Mesendoderm (in vitro differentiated cells): ENCODE data around the gene PLOD1.

ENCODE experiments used
- DNase-seq: peaks from one replicate; pipeline ENCODE4 v3.0.0; 2013
- H2AK5ac ChIP-seq: 2 replicates; pipeline ENCODE4 v1.6.1; 2013; ENCODE audit warnings: low read length, inconsistent platforms
- H2BK120ac ChIP-seq: 2 replicates; pipeline ENCODE4 v1.6.1; 2013; ENCODE audit warnings: low read depth, mild to moderate bottlenecking, low read length, moderate library complexity, mixed read lengths
- H2BK15ac ChIP-seq: replicated peaks from 2 replicates; pipeline ENCODE4 v1.6.1; 2013; ENCODE audit warnings: low read depth, mild to moderate bottlenecking, moderate library complexity
- H2BK5ac ChIP-seq: 2 replicates; pipeline ENCODE4 v1.6.1; 2013; ENCODE audit warnings: low read length, inconsistent platforms
- H3K18ac ChIP-seq: 2 replicates; pipeline ENCODE4 v1.6.1; 2013; ENCODE audit warnings: mild to moderate bottlenecking, low read length, mixed read lengths
- H3K23ac ChIP-seq: one replicate; pipeline ENCODE4 v1.6.1; 2013; ENCODE audit warnings: low read length
- H3K27ac ChIP-seq: 2 replicates; pipeline ENCODE4 v1.5.1; 2013; ENCODE audit warnings: low read depth, mild to moderate bottlenecking, inconsistent platforms, low read length, moderate library complexity
- H3K27me3 ChIP-seq: 2 replicates; pipeline ENCODE4 v1.6.1; 2013; ENCODE audit warnings: low read length, control low read depth, mild to moderate bottlenecking, inconsistent platforms; ENCODE audit not compliant: insufficient read depth, poor library complexity
- H3K36me3 ChIP-seq: 2 replicates; pipeline ENCODE4 v1.6.1; 2013; ENCODE audit warnings: low read length, inconsistent platforms; ENCODE audit not compliant: control insufficient read depth, insufficient read depth
- H3K4ac ChIP-seq: one replicate; pipeline ENCODE4 v1.6.1; 2013; ENCODE audit warnings: low read depth, mild to moderate bottlenecking, low read length, moderate library complexity
- H3K4me1 ChIP-seq: 2 replicates; pipeline ENCODE4 v1.6.1; 2013; ENCODE audit warnings: low read depth, low read length, inconsistent platforms; ENCODE audit not compliant: control insufficient read depth
- H3K4me2 ChIP-seq: 2 replicates; pipeline ENCODE4 v1.6.1; 2013; ENCODE audit warnings: low read length
- H3K4me3 ChIP-seq: 2 replicates; pipeline ENCODE4 v1.5.1; 2013; ENCODE audit warnings: mild to moderate bottlenecking, low read length
- H3K56ac ChIP-seq: one replicate; pipeline ENCODE4 v1.6.1; 2013; ENCODE audit warnings: low read length
- H3K79me1 ChIP-seq: 2 replicates; pipeline ENCODE4 v1.6.1; 2013; ENCODE audit warnings: low read length, inconsistent platforms
- H3K79me2 ChIP-seq: 2 replicates; pipeline ENCODE4 v1.6.1; 2013; ENCODE audit warnings: mild to moderate bottlenecking, low read length; ENCODE audit not compliant: control insufficient read depth, insufficient read depth
- H3K9ac ChIP-seq: 2 replicates; pipeline ENCODE4 v1.6.1; 2013; ENCODE audit warnings: low read length, inconsistent platforms
- H4K5ac ChIP-seq: one replicate; pipeline ENCODE4 v1.6.1; 2013; ENCODE audit warnings: low read length
- H4K8ac ChIP-seq: one replicate; pipeline ENCODE4 v1.6.1; 2013; ENCODE audit warnings: low read depth, mild to moderate bottlenecking, control low read depth, low read length, moderate library complexity
- WGBS: extraction: QIAGEN DNeasy Blood & Tissue Kit; methylation state at CpG from one replicate; pipeline ENCODE4 v1.1.7; 2013; ENCODE audit warnings: low lambda C conversion rate, missing lambda C conversion rate; ENCODE audit not compliant: insufficient coverage; ENCODE audit errors: extremely low coverage; 5-methylcytosine and 5-hydroxymethylcytosine counted together

Gene PLOD1

DNA sequence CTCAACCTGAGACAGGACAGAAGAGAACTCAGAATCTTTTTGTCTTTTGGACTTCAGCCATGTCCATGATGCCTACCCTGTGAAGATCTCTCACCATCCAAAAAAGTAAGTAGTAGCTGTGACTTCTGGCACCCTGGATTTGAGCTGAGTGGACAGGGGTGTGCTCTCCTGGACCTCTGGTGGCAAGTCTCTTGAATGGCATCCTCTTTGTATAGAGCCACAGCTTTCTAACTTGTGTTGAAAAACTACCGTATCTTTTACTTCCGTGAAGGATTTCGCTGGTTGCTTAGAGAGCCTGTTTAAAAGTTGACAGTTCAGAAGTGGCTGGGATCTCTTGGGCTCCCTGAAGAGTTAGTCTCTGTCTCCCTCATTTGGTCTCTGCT is 47.5 kb downstream of the PLOD1 start:
- Histone ChIP-seq H3K27me3 (no peaks in the 10 kb centered on the region), H3K4me2 (no peak overlapping the region), H2BK120ac (no peak overlapping the region), H3K23ac (no peak overlapping the region), H3K27ac (no peak overlapping the region), H3K56ac (no peak overlapping the region), H3K9ac (no peak overlapping the region), H3K4me3 (no peak overlapping the region), H4K8ac (no peak overlapping the region), H3K4ac (no peak overlapping the region), H3K18ac (no peak overlapping the region), H4K5ac (no peak overlapping the region), H3K79me1 (peaks cover 24% of the 10 kb centered on the region), H2AK5ac (no peak overlapping the region), H3K79me2 (peaks cover 37% of the 10 kb centered on the region), H3K36me3 (peaks cover 9% of the 10 kb centered on the region), H2BK15ac (no peak overlapping the region), H3K4me1 (no peaks in the 10 kb centered on the region), H2BK5ac (no peak overlapping the region)
- WGBS, result no CpG with 5 or more reads among the region's 3 CpGs
- no peak for DNase-seq

DNA sequence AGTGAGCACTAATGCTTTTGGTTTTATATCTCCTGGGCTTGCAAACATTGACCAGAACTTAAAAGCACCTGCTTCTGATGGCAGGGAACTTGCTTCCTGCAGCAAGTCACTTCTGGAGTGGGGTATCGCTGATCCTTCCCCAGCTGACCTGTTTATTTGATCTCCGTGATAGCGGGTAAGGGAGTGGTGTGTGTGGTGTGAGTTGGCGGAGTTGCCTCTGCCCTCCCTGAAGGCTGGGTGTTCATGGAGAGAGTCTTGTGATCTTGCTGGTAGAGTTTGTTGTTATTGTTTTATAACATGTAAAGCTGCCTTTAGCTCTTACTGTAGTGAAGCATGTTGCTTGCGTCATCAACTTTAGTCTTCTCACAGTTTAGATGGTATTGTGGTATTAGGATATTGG is 49.6 kb downstream of the PLOD1 start:
- Histone ChIP-seq H3K56ac (no peak overlapping the region), H4K5ac (no peak overlapping the region), H3K4me3 (no peak overlapping the region), H3K4me1 (no peaks in the 10 kb centered on the region), H2BK15ac (no peak overlapping the region), H3K36me3 (peaks cover 11% of the 10 kb centered on the region), H3K27ac (no peak overlapping the region), H3K79me2 (peaks cover 37% of the 10 kb centered on the region), H4K8ac (no peak overlapping the region), H2BK120ac (no peak overlapping the region), H3K4me2 (no peak overlapping the region), H3K23ac (no peak overlapping the region), H3K18ac (no peak overlapping the region), H3K79me1 (peaks cover 26% of the 10 kb centered on the region), H3K9ac (no peak overlapping the region), H3K4ac (no peak overlapping the region), H2BK5ac (no peak overlapping the region), H3K27me3 (no peaks in the 10 kb centered on the region), H2AK5ac (no peak overlapping the region)
- no CpG with 5 or more reads among the region's 5 CpGs for WGBS
- DNase-seq, result no peak

DNA sequence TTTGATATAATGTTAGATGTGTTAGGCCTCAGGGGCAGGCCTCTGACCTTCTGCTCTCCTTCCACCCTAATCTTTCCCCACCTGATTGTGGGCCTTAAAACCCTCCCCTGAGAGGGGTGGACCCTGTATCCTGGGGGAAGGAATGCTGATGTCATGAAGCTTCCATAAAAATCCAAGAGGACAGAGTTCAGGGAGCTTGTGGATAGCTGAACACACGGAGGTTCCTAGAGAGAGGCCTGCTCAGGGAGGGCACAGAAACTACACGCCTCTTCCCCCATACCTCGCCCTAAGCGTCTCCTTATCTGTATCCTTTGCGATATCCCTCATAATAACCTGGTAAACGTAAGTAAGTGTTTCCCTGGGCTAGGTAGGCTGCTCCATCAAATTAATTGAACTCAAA is 50.1 kb downstream of the PLOD1 start:
- H2BK5ac ChIP-seq, result no peak overlapping the region
- H2BK15ac ChIP-seq, result no peak overlapping the region
- no peaks in the 10 kb centered on the region for H3K27me3 ChIP-seq
- no peak overlapping the region for H3K18ac ChIP-seq
- peaks cover 37% of the 10 kb centered on the region for H3K79me2 ChIP-seq
- H3K9ac ChIP-seq, result no peak overlapping the region
- no peak overlapping the region for H2AK5ac ChIP-seq
- no peak overlapping the region for H4K5ac ChIP-seq
- H3K27ac ChIP-seq, result no peak overlapping the region
- no peak overlapping the region for H3K4me3 ChIP-seq
- H3K36me3 ChIP-seq, result peaks cover 11% of the 10 kb centered on the region
- no peak overlapping the region for H3K56ac ChIP-seq
- peaks cover 27% of the 10 kb centered on the region for H3K79me1 ChIP-seq
- no peak overlapping the region for H3K4ac ChIP-seq
- no peak overlapping the region for H2BK120ac ChIP-seq
- no peak overlapping the region for H3K23ac ChIP-seq
- no peak for DNase-seq
- no CpG with 5 or more reads among the region's 6 CpGs for WGBS
- H4K8ac ChIP-seq, result no peak overlapping the region
- no peak overlapping the region for H3K4me2 ChIP-seq
- no peaks in the 10 kb centered on the region for H3K4me1 ChIP-seq

DNA sequence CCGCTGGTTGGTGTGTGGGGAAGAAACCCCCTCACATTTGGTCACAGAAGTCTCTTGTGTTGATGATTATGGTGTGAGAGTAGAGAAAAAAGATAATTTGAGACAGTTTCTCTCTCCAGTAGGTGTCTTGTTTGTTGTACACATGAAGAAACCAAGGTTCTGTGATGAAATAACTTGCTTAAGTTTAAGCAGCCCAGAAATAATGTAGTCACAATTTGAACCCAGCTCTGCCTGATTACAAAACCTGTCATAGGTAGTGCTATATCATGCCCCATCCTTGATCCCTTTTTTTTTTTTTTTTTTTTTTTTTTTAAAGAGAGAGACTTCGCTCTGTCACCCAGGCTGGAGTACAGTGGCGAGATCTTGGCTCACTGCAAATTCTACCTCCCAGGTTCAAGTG is 50.7 kb downstream of the PLOD1 start:
- Histone ChIP-seq H2BK5ac (no peak overlapping the region), H4K8ac (no peak overlapping the region), H3K4me1 (no peaks in the 10 kb centered on the region), H3K79me1 (peaks cover 27% of the 10 kb centered on the region), H3K23ac (no peak overlapping the region), H3K56ac (no peak overlapping the region), H2BK15ac (no peak overlapping the region), H3K18ac (no peak overlapping the region), H3K4ac (no peak overlapping the region), H3K4me2 (no peak overlapping the region), H3K79me2 (peaks cover 37% of the 10 kb centered on the region), H2AK5ac (no peak overlapping the region), H3K36me3 (peaks cover 11% of the 10 kb centered on the region), H2BK120ac (no peak overlapping the region), H3K4me3 (no peak overlapping the region), H3K27me3 (no peaks in the 10 kb centered on the region), H3K27ac (no peak overlapping the region), H3K9ac (no peak overlapping the region), H4K5ac (no peak overlapping the region)
- no peak for DNase-seq
- WGBS, result no CpG with 5 or more reads among the region's 3 CpGs

DNA sequence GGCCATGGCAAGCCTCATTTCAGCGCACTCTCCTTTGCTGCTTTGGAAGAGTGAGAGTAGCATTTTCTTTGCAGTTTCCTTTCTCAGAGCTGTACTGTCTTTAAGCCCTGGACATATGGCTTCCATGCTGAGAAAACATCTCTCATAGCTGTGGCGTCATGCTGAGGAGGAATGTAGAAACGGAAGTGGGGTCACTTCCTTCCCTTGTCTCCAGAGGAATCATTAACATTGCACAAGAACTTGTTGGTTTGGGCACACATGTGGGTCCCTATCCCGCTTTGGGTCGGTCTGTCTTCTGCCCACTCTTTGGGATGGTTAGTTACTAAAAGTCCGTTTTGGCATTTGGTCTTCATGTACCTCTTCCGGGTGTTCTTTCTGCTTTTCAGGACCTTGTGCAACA is 51.3 kb downstream of the PLOD1 start:
- H3K4me1 ChIP-seq, result no peaks in the 10 kb centered on the region
- H2AK5ac ChIP-seq, result no peak overlapping the region
- peaks cover 36% of the 10 kb centered on the region for H3K79me2 ChIP-seq
- no peak overlapping the region for H3K4ac ChIP-seq
- no peak overlapping the region for H2BK120ac ChIP-seq
- H2BK15ac ChIP-seq, result no peak overlapping the region
- H3K4me3 ChIP-seq, result no peak overlapping the region
- H4K8ac ChIP-seq, result no peak overlapping the region
- DNase-seq, result no peak
- no peak overlapping the region for H3K9ac ChIP-seq
- H3K56ac ChIP-seq, result no peak overlapping the region
- no peak overlapping the region for H3K27ac ChIP-seq
- H3K4me2 ChIP-seq, result no peak overlapping the region
- H3K36me3 ChIP-seq, result peaks cover 13% of the 10 kb centered on the region
- no peak overlapping the region for H3K23ac ChIP-seq
- H4K5ac ChIP-seq, result no peak overlapping the region
- H3K79me1 ChIP-seq, result peaks cover 27% of the 10 kb centered on the region
- no peaks in the 10 kb centered on the region for H3K27me3 ChIP-seq
- H3K18ac ChIP-seq, result no peak overlapping the region
- no CpG with 5 or more reads among the region's 7 CpGs for WGBS
- no peak overlapping the region for H2BK5ac ChIP-seq

DNA sequence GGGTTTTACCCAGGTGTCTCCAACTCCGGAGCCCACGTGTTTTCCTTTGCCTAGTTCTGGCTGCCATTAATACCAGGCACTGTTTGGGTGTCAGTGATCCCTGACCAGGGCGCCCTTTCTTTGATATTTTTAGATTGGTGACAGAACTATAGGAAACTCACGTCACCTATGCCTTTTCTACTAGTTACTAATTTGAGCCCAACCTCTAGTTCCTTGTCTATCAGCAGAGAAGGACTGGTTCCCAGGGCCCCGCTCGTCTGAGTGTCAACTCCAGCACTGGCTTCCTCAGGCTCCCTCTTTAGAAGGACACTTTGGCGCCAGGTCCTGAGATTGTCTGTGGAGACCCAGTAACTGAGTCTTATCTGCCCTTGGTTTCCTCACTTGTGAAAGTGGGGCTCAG is 55.2 kb downstream of the PLOD1 start:
- Histone ChIP-seq H3K36me3 (peaks cover 9% of the 10 kb centered on the region), H3K4me1 (no peaks in the 10 kb centered on the region), H3K4ac (no peak overlapping the region), H3K18ac (no peak overlapping the region), H2BK5ac (no peak overlapping the region), H3K27ac (no peak overlapping the region), H2BK15ac (no peak overlapping the region), H2AK5ac (no peak overlapping the region), H3K23ac (no peak overlapping the region), H3K4me3 (no peak overlapping the region), H3K79me1 (peaks cover 12% of the 10 kb centered on the region), H4K8ac (no peak overlapping the region), H3K56ac (no peak overlapping the region), H4K5ac (no peak overlapping the region), H3K9ac (no peak overlapping the region), H3K27me3 (no peaks in the 10 kb centered on the region), H3K79me2 (peaks cover 6% of the 10 kb centered on the region), H3K4me2 (no peak overlapping the region), H2BK120ac (no peak overlapping the region)
- no CpG with 5 or more reads among the region's 7 CpGs for WGBS
- DNase-seq, result no peak
